ENCODE measurements around the gene PNPLA1. TPM values are rescaled to one million over a fixed set of nuclear protein-coding genes. Genes with fewer than 3 reads are reported as not detected.

Gene PNPLA1
- polyA plus RNA-seq, 3 donors: 3.5 to 3.9 (median 3.8) TPM

- Histone ChIP-seq H3K79me2 (ENCODE audit: insufficient read depth, low read length) (no peaks in the 10 kb centered on the region), H3K4me2 (replicated peaks; ENCODE audit: extremely low read depth, low read length, poor library complexity, severe bottlenecking) (peak overlapping the region; percentile 6), H3K4me3 (replicated peaks in 1 of 3; ENCODE audit: low read depth in 2 of 3, low read length in 3 of 3) (peak overlapping the region in 1 of 3 experiments; percentile 22), H4K20me1 (ENCODE audit: insufficient read depth, low read length) (no peaks in the 10 kb centered on the region), H2AFZ (ENCODE audit: insufficient read depth, low read depth, low read length, poor library complexity, severe bottlenecking) (no peak overlapping the region), H3K4me1 (ENCODE audit: control insufficient read depth in 1 of 2, insufficient read depth in 2 of 2, low read length in 2 of 2) (peaks cover 69 to 82% of the 10 kb centered on the region in 2 donors), H3K9ac (ENCODE audit: insufficient read depth, low read length, poor library complexity, severe bottlenecking) (no peak overlapping the region), H3K9me3 (replicated peaks in 1 of 2; ENCODE audit: control insufficient read depth in 1 of 2, insufficient read depth in 1 of 2, low read length in 2 of 2) (no peaks in the 10 kb centered on the region), H3K27me3 (ENCODE audit: control insufficient read depth in 2 of 2, insufficient read depth in 2 of 2, low read length in 2 of 2) (no peaks in the 10 kb centered on the region), H3K36me3 (replicated peaks in 1 of 2; ENCODE audit: control insufficient read depth in 1 of 2, insufficient read depth in 2 of 2, low read length in 2 of 2) (no peaks in the 10 kb centered on the region), H3K27ac (ENCODE audit: low read depth in 1 of 2, low read length in 2 of 2) (peak overlapping the region; percentile 80 to 89)
- H3K9me3 Mint-ChIP-seq: peaks cover 0 to 4% (median 0%) of the 10 kb centered on the region in 7 donors
- DNase-seq: peak; percentile 69 to 79 (median 74)
- H3K27ac Mint-ChIP-seq: peak overlapping the region; percentile 85 to 96 (median 92)
- peaks cover 0 to 4% of the 10 kb centered on the region in 2 donors for H3K36me3 Mint-ChIP-seq
- WGBS (ENCODE audit: insufficient coverage): 70% methylated on average over 20 of the region's 22 CpGs
- peaks cover 0 to 10% (median 7%) of the 10 kb centered on the region in 3 donors for H3K27me3 Mint-ChIP-seq (ENCODE audit: low read depth in 3 of 3)
- intact Hi-C loops (cut with micrococcal nuclease): loop anchor here (5.0 kb wide), 2 partner anchors 46 to 124 kb away; no protein-coding TSS in a partner anchor
- no peak for TF ChIP-seq CTCF (IDR thresholded peaks at IDR 0.05)
- peaks cover 85% of the 10 kb centered on the region for H3K4me1 Mint-ChIP-seq
- peak overlapping the region in 1 of 2 donors; percentile 59 for H3K4me3 Mint-ChIP-seq
Observed at GRCh38 chr6:36246506-36247268, 23.2 kb upstream of the PNPLA1 start.

- H3K4me1 ChIP-seq (ENCODE audit: control insufficient read depth in 1 of 2, insufficient read depth in 2 of 2, low read length in 2 of 2): peaks cover 61 to 72% of the 10 kb centered on the region in 2 donors
- no peaks in the 10 kb centered on the region for H3K9me3 ChIP-seq (replicated peaks in 1 of 2; ENCODE audit: control insufficient read depth in 1 of 2, insufficient read depth in 1 of 2, low read length in 2 of 2)
- Mint-ChIP-seq H3K4me3 (peak overlapping the region in 1 of 2 donors; percentile 16), H3K9me3 (peaks cover 0 to 4% (median 0%) of the 10 kb centered on the region in 7 donors), H3K4me1 (peaks cover 75% of the 10 kb centered on the region), H3K36me3 (peaks cover 0 to 6% of the 10 kb centered on the region in 2 donors), H3K27ac (peak overlapping the region; percentile 85 to 96 (median 92)), H3K27me3 (ENCODE audit: low read depth in 3 of 3) (peaks cover 0 to 5% (median 5%) of the 10 kb centered on the region in 3 donors)
- H3K27me3 ChIP-seq (ENCODE audit: control insufficient read depth in 2 of 2, insufficient read depth in 2 of 2, low read length in 2 of 2): no peaks in the 10 kb centered on the region
- TF ChIP-seq CTCF (IDR thresholded peaks at IDR 0.05): no peak
- H3K27ac ChIP-seq (ENCODE audit: low read depth in 1 of 2, low read length in 2 of 2): peak overlapping the region; percentile 80 to 89
- H3K79me2 ChIP-seq (ENCODE audit: insufficient read depth, low read length): no peaks in the 10 kb centered on the region
- intact Hi-C loops (cut with micrococcal nuclease): loop anchor here (5.0 kb wide), 2 partner anchors 45 to 125 kb away; no protein-coding TSS in a partner anchor
- no peaks in the 10 kb centered on the region for H3K36me3 ChIP-seq (replicated peaks in 1 of 2; ENCODE audit: control insufficient read depth in 1 of 2, insufficient read depth in 2 of 2, low read length in 2 of 2)
- DNase-seq: peak in 2 of 3 donors; percentile 5 to 18
- H3K9ac ChIP-seq (ENCODE audit: insufficient read depth, low read length, poor library complexity, severe bottlenecking): no peak overlapping the region
- 60% methylated on average over 1 of the region's 6 CpGs for whole genome bisulfite sequencing (ENCODE audit: insufficient coverage)
- peak overlapping the region; percentile 52 for H2AFZ ChIP-seq (ENCODE audit: insufficient read depth, low read depth, low read length, poor library complexity, severe bottlenecking)
- H3K4me3 ChIP-seq (replicated peaks in 1 of 3; ENCODE audit: low read depth in 2 of 3, low read length in 3 of 3): peak overlapping the region in 1 of 3 experiments; percentile 24
- H3K4me2 ChIP-seq (replicated peaks; ENCODE audit: extremely low read depth, low read length, poor library complexity, severe bottlenecking): peak overlapping the region; percentile 45
- H4K20me1 ChIP-seq (ENCODE audit: insufficient read depth, low read length): no peaks in the 10 kb centered on the region
Observed at GRCh38 chr6:36247693-36248092, 22.2 kb upstream of the PNPLA1 start.

All from CD14-positive monocyte (primary cell).